Endothelial cell of umbilical vein (primary cell): ENCODE measurements around the gene PHEX. TPM values are rescaled to one million over a fixed set of nuclear protein-coding genes. Genes with fewer than 3 reads are reported as not detected.

Experiments
- BruUV-seq: library from RNA; stranded (reverse); fragments of 400-500 nt; replicated peaks from 2 replicates; lab custom pipeline; 2021; lab: Mats Ljungman, UMichigan
- CTCF ChIA-PET: fragments of 300-600, 350-600 bp; sonication (Branson Sonifier 250); formaldehyde crosslinking; loops from one replicate; lab custom pipeline; 2021; ENCODE audit warnings: antibody characterized with exemption, inconsistent platforms; lab: Charles Lee
- POLR2A ChIA-PET: fragments of 300-600, 350-600 bp; sonication (Branson Sonifier 250); formaldehyde crosslinking; loops from one replicate; lab custom pipeline; 2021; ENCODE audit warnings: antibody characterized with exemption, inconsistent platforms; lab: Charles Lee
- DNase-seq: peaks from one replicate; pipeline ENCODE4 v3.0.0-alpha.2; 2011; ENCODE audit warnings: low read depth, low spot score
- FAIRE-seq: peaks from 2 replicates; lab custom pipeline; 2011; peaks lifted over from hg19 to GRCh38; lab: Jason Lieb, UNC
- H2AFZ ChIP-seq: 2 replicates; pipeline ENCODE4 v1.6.0; 2012; ENCODE audit warnings: low read depth, low read length, control low read depth, inconsistent platforms
- H3K27ac ChIP-seq: 2 replicates; pipeline ENCODE4 v1.5.1; 2011; ENCODE audit warnings: low read depth, mild to moderate bottlenecking, control low read depth, low read length, moderate library complexity; ENCODE audit not compliant: insufficient read depth
- H3K27me3 ChIP-seq, 2 experiments: 2 replicates each; pipeline versions ENCODE4 v1.6.0 to v1.6.1; 2011; ENCODE audit warnings: low read length in 2 of 2, mixed read lengths in 1 of 2; ENCODE audit not compliant: control insufficient read depth in 2 of 2, insufficient read depth in 2 of 2
- H3K36me3 ChIP-seq, 2 experiments: 2 replicates in 1 of 2; 3 replicates in 1 of 2; pipeline ENCODE4 v1.5.1; 2011; ENCODE audit warnings: low read length in 2 of 2, mild to moderate bottlenecking in 1 of 2, moderate library complexity in 1 of 2; ENCODE audit not compliant: control insufficient read depth in 2 of 2, insufficient read depth in 2 of 2; ENCODE audit errors: extremely low read depth in 1 of 2
- H3K4me1 ChIP-seq: 3 replicates; pipeline ENCODE4 v1.5.1; 2011; ENCODE audit warnings: mild to moderate bottlenecking, low read length; ENCODE audit not compliant: control insufficient read depth, insufficient read depth; ENCODE audit errors: extremely low read depth
- H3K4me2 ChIP-seq: 2 replicates; pipeline ENCODE4 v1.6.1; 2011; ENCODE audit warnings: low read length, control low read depth, mixed read lengths; ENCODE audit not compliant: insufficient read depth
- H3K4me3 ChIP-seq, 3 experiments: fragments of 200-600 bp in 1 of 3; sonication (generic), shearing (Covaris generic) in 1 of 3; replicated peaks in 1 of 3; 2 replicates each; pipeline ENCODE4 v1.5.1; 2011 to 2016; ENCODE audit warnings: control low read depth in 3 of 3, low read length in 3 of 3, mild to moderate bottlenecking in 2 of 3, inconsistent platforms in 1 of 3, low read depth in 1 of 3, moderate library complexity in 1 of 3; ENCODE audit not compliant: insufficient read depth in 1 of 3
- H3K79me2 ChIP-seq: 2 replicates; pipeline ENCODE4 v1.6.0; 2012; ENCODE audit warnings: low read length, inconsistent platforms; ENCODE audit not compliant: control insufficient read depth, insufficient read depth
- H3K9ac ChIP-seq: replicated peaks from 2 replicates; pipeline ENCODE3; 2011; ENCODE audit warnings: low read length, control low read depth; ENCODE audit not compliant: insufficient read depth; ENCODE audit errors: extremely low read depth
- H3K9me1 ChIP-seq: replicated peaks from 3 replicates; pipeline ENCODE4 v1.6.0; 2011; ENCODE audit warnings: mild to moderate bottlenecking, low read length; ENCODE audit not compliant: control insufficient read depth, insufficient read depth; ENCODE audit errors: extremely low read depth
- H3K9me3 ChIP-seq: replicated peaks from 2 replicates; pipeline ENCODE4 v1.5.1; 2012; ENCODE audit warnings: low read length, inconsistent platforms; ENCODE audit not compliant: control insufficient read depth, insufficient read depth
- H4K20me1 ChIP-seq: replicated peaks from 2 replicates; pipeline ENCODE3; 2011; ENCODE audit warnings: mild to moderate bottlenecking, low read length; ENCODE audit not compliant: control insufficient read depth, insufficient read depth; ENCODE audit errors: extremely low read depth
- CTCF ChIP-seq, 2 donors: IDR thresholded peaks; 1 replicate in 1 of 2; 2 replicates in 1 of 2; pipeline ENCODE4 v1.5.1; 2011; ENCODE audit warnings: low read length in 2 of 2, mild to moderate bottlenecking in 2 of 2, moderate library complexity in 2 of 2, control low read depth in 1 of 2, inconsistent platforms in 1 of 2, low read depth in 1 of 2; ENCODE audit not compliant: insufficient read depth in 1 of 2; ENCODE audit errors: extremely low read depth in 1 of 2
- EZH2 ChIP-seq: IDR thresholded peaks from 2 replicates; pipeline ENCODE4 v1.6.1; 2012; ENCODE audit warnings: borderline replicate concordance, low read depth, mild to moderate bottlenecking, moderate library complexity, low read length, inconsistent platforms; ENCODE audit not compliant: severe bottlenecking
- FOS ChIP-seq: IDR thresholded peaks from 2 replicates; pipeline ENCODE4 v1.6.1; 2011; ENCODE audit warnings: mild to moderate bottlenecking, low read length, moderate library complexity, borderline replicate concordance; ENCODE audit not compliant: insufficient read depth
- GATA2 ChIP-seq: IDR thresholded peaks from 2 replicates; pipeline ENCODE4 v1.7.0; 2011; ENCODE audit warnings: low read depth, mild to moderate bottlenecking, moderate library complexity, mixed read lengths, low read length; ENCODE audit not compliant: insufficient read length, insufficient read depth
- JUN ChIP-seq: IDR thresholded peaks from 2 replicates; pipeline ENCODE4 v1.6.1; 2011; ENCODE audit warnings: borderline replicate concordance, low read depth; ENCODE audit not compliant: insufficient read length, insufficient read depth
- MAX ChIP-seq: IDR thresholded peaks from 2 replicates; pipeline ENCODE4 v1.6.1; 2011; ENCODE audit not compliant: insufficient read depth, insufficient read length
- MYC ChIP-seq: IDR thresholded peaks from one replicate; pipeline ENCODE4 v1.6.1; 2011; ENCODE audit warnings: mild to moderate bottlenecking, low read depth, low read length
- POLR2A ChIP-seq: IDR thresholded peaks from 2 replicates; pipeline ENCODE4 v1.6.1; 2012; ENCODE audit warnings: low read depth, mild to moderate bottlenecking, control low read depth, low read length
- POLR2AphosphoS5 ChIP-seq: IDR thresholded peaks from 2 replicates; pipeline ENCODE4 v1.6.1; 2012; ENCODE audit warnings: low read depth, mild to moderate bottlenecking, control low read depth, low read length, moderate library complexity; ENCODE audit not compliant: insufficient read depth
- dilution Hi-C: fragments of 300-500 bp; cut with MboI; formaldehyde crosslinking; loops from one replicate; pipeline ENCODE4 v1.15.0; 2019; ENCODE audit warnings: low sequenced_read_pairs; ENCODE audit not compliant: extremely low pct_ligation_motif_present
- intact Hi-C: fragments of 100-400 bp; cut with micrococcal nuclease; formaldehyde crosslinking; loops from one replicate; pipeline ENCODE4 v1.10.0; 2022
- polyA plus RNA-seq, 4 experiments: library from polyadenylated mRNA; depleted of rRNA in 3 of 4; stranded (reverse) in 3 of 4; unstranded in 1 of 4; fragments of >200 nt; gene quantifications; 2 replicates each; pipeline versions ENCODE4 v1.2.1 to v1.2.3, GENCODE V29; 2011 to 2012; ENCODE audit warnings: missing spikeins in 1 of 4
- total RNA-seq: library from RNA; stranded (reverse); gene quantifications from 2 replicates; pipeline ENCODE4 v1.2.3, GENCODE V29; 2021

PHEX gene
- total and polyA plus RNA-seq, 2 donors (not counting 3 experiments of a cell fraction or from before 2014, with no cell fraction given), result 0.07 to 0.44 TPM

GRCh38 chrX:22125481-22125880 lies 93.4 kb downstream of the PHEX start:
- POLR2A ChIA-PET, result no interaction called here
- no peak for FAIRE-seq
- BruUV-seq, result no TSS peak
- H3K9me1 ChIP-seq, result no peaks in the 10 kb centered on the region
- intact Hi-C loops (no loop called here), dilution Hi-C loops (no loop called here)
- no peak overlapping the region for H3K4me2 ChIP-seq
- no peaks in the 10 kb centered on the region for H3K27me3 ChIP-seq
- H3K9me3 ChIP-seq, result no peaks in the 10 kb centered on the region
- CTCF ChIA-PET, result no interaction called here
- H3K4me1 ChIP-seq, result no peaks in the 10 kb centered on the region
- H3K27ac ChIP-seq, result no peak overlapping the region
- H3K36me3 ChIP-seq, result no peaks in the 10 kb centered on the region
- H4K20me1 ChIP-seq, result no peaks in the 10 kb centered on the region
- H3K79me2 ChIP-seq, result no peaks in the 10 kb centered on the region
- no peak for DNase-seq
- H2AFZ ChIP-seq, result no peak overlapping the region
- TF ChIP-seq MAX (no peak), POLR2A (no peak), EZH2 (no peak), JUN (no peak), FOS (no peak), POLR2AphosphoS5 (no peak), GATA2 (no peak), CTCF (IDR thresholded peaks at IDR 0.05; ENCODE audit: extremely low read depth in 1 of 2, insufficient read depth in 1 of 2, low read depth in 1 of 2, low read length in 2 of 2) (no peak), MYC (no peak)
- no peak overlapping the region for H3K9ac ChIP-seq
- H3K4me3 ChIP-seq, result no peak overlapping the region
